Colonic mucosa (tissue), 4 donors: ENCODE data around the gene DUS2. TPM values are rescaled to one million over a fixed set of nuclear protein-coding genes. Genes with fewer than 3 reads are reported as not detected.

Experiments
- DNase-seq: peaks from one replicate; pipeline ENCODE4 v3.0.0-alpha.2; 2020
- H3K27ac ChIP-seq: fragments of 200-600 bp; one replicate; pipeline ENCODE4 v1.8.0; 2021
- H3K27me3 ChIP-seq: fragments of 200-600 bp; one replicate; pipeline ENCODE4 v1.8.0; 2021
- H3K36me3 ChIP-seq: fragments of 200-600 bp; one replicate; pipeline ENCODE4 v1.8.0; 2021
- H3K4me1 ChIP-seq: fragments of 200-600 bp; one replicate; pipeline ENCODE4 v1.8.0; 2021; ENCODE audit warnings: mild to moderate bottlenecking
- H3K4me3 ChIP-seq: fragments of 200-600 bp; one replicate; pipeline ENCODE4 v1.8.0; 2021
- H3K9ac ChIP-seq, 2 donors: one replicate each; pipeline ENCODE4 v1.7.0; 2013; ENCODE audit warnings: control low read depth in 2 of 2, low read depth in 2 of 2, low read length in 2 of 2
- H3K9me3 ChIP-seq: fragments of 200-600 bp; one replicate; pipeline ENCODE4 v1.8.0; 2021
- intact Hi-C: fragments of 100-400 bp; cut with DNase I; formaldehyde crosslinking; loops from one replicate; pipeline ENCODE4 v1.14.1; 2022
- total RNA-seq, 2 donors: library from RNA; stranded (reverse); fragmentation: NEBNext Ultra II Directional in 1 of 2; extraction: Animal tissue kit (Norgen Biotek cat#: 25700) in 1 of 2; gene quantifications; one replicate each; pipeline ENCODE4 v1.2.1, GENCODE V29; 2021
- TF ChIP-seq, protein P1 (sequence below): fragments of 200-600 bp; IDR thresholded peaks from one replicate; pipeline ENCODE4 v1.8.0; 2022; ENCODE audit warnings: antibody characterized with exemption, mild to moderate bottlenecking
- donor health status: healthy.
- donor health status: DM: no; HTN: no; CAD: no.
- donor health status: DM: no; HTN: no; CAD: no.

DUS2 gene
- total RNA-seq, 2 donors from 2014 or later: 13.1 to 24.6 TPM

DNA sequence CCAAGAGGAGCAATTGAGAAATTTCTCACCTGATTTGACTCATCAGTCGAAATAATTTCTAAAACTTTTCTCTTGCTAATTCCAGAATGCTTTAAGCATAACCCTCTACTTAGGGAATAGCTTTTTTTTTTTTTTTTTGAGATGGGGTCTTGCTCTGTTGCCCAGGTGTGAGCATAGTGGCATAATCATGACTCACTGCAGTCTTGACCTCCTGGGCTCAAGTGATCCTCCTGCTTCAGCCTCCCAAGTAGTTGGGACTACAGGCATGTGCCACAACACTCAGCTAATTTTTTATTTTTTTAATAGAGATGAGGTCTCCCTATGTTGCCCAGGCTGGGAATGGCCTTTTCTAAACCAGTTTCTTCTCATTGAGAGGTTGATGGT lies 48.4 kb downstream of the DUS2 start:
- DNase-seq: no peak
- TF ChIP-seq, protein P1, sequence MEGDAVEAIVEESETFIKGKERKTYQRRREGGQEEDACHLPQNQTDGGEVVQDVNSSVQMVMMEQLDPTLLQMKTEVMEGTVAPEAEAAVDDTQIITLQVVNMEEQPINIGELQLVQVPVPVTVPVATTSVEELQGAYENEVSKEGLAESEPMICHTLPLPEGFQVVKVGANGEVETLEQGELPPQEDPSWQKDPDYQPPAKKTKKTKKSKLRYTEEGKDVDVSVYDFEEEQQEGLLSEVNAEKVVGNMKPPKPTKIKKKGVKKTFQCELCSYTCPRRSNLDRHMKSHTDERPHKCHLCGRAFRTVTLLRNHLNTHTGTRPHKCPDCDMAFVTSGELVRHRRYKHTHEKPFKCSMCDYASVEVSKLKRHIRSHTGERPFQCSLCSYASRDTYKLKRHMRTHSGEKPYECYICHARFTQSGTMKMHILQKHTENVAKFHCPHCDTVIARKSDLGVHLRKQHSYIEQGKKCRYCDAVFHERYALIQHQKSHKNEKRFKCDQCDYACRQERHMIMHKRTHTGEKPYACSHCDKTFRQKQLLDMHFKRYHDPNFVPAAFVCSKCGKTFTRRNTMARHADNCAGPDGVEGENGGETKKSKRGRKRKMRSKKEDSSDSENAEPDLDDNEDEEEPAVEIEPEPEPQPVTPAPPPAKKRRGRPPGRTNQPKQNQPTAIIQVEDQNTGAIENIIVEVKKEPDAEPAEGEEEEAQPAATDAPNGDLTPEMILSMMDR: no peak
- Histone ChIP-seq H3K4me3 (no peak overlapping the region), H3K36me3 (no peaks in the 10 kb centered on the region), H3K27me3 (no peaks in the 10 kb centered on the region), H3K9ac (no peak overlapping the region), H3K4me1 (peaks cover 8% of the 10 kb centered on the region), H3K27ac (no peak overlapping the region), H3K9me3 (no peaks in the 10 kb centered on the region)
- intact Hi-C loops: no loop called here

DNA sequence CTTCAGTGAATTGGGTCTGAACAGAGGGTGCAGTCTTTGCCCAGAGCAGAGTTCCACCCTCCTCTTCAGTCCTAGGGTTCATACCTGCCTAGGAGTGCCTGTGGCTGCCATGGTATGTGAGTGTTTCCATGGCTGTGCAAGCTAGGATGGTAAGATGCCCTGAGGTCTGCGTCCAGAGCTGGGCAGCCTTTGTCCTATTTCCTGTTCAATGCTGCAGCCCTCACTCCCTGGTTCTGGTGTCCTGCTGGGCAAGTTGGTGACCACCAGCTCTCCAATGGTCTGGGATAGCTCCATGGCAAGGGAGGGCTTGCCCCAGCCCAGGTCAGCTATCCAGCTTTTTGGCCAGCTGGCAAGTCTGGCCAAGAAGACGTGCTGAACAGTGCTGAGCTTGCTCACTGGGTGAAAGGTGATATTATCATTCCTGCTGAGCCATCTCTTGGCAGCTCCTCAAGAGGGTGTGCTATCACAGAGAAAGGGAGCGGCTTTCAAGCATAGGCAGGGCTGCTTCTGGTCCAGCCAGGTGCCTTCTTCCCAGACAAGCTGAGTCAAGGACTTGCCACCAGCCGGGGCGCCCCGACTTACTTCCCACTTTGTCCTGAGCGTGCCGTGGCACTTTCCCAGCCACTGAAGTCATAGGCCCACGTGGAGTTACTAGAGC lies 49.1 kb downstream of the DUS2 start:
- no peak overlapping the region for H3K9ac ChIP-seq
- no peaks in the 10 kb centered on the region for H3K36me3 ChIP-seq
- H3K27ac ChIP-seq: no peak overlapping the region
- H3K9me3 ChIP-seq: no peaks in the 10 kb centered on the region
- intact Hi-C loops: no loop called here
- no peak overlapping the region for H3K4me3 ChIP-seq
- DNase-seq: peak; percentile 59
- no peaks in the 10 kb centered on the region for H3K27me3 ChIP-seq
- TF ChIP-seq, protein P1: no peak
- H3K4me1 ChIP-seq: peaks cover 8% of the 10 kb centered on the region

DNA sequence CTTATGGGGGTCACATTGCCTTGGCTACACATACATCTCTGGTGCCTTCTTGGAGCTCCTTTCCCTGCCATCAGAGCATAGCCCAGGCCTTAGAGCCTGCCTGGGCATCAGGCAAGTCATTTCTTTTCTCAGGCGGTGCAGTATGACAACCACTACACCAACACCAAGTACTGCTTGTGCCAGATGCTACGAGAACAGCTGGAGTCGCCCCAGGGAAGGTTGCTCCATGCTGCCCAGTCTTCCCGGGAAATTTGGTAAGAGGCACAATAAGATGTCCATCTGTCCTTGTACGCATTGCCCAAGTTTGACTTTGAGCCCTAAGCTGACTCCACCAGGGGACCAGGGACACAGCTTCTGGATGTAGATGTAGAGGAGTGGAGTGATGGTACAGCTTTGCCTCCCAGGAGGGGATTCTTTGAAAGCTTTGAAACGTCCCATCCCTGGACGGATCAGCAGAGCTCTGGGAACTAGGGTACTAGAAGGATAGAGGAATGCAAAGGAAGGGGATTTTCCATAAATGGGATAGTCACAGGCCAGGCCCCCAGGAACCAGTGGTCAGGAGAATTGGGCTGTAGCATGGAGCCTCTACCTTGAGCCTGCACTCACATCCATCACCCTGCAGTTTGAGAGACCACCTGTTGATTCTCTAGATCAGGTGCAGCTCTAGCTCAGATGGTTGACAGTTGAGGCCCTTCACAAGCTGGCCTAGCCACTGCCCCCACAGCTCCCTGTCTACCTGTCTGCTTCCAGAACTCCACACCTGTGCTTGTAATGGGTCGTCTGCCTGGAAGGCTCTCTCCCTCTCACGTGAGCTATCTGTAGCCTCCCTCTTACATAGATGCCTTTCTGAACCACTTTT lies 51.0 kb downstream of the DUS2 start:
- Histone ChIP-seq H3K27ac (no peak overlapping the region), H3K9ac (no peak overlapping the region), H3K4me3 (no peak overlapping the region), H3K9me3 (no peaks in the 10 kb centered on the region), H3K4me1 (peaks cover 3% of the 10 kb centered on the region), H3K36me3 (no peaks in the 10 kb centered on the region), H3K27me3 (no peaks in the 10 kb centered on the region)
- intact Hi-C loops: no loop called here
- TF ChIP-seq, protein P1: no peak
- DNase-seq: no peak

DNA sequence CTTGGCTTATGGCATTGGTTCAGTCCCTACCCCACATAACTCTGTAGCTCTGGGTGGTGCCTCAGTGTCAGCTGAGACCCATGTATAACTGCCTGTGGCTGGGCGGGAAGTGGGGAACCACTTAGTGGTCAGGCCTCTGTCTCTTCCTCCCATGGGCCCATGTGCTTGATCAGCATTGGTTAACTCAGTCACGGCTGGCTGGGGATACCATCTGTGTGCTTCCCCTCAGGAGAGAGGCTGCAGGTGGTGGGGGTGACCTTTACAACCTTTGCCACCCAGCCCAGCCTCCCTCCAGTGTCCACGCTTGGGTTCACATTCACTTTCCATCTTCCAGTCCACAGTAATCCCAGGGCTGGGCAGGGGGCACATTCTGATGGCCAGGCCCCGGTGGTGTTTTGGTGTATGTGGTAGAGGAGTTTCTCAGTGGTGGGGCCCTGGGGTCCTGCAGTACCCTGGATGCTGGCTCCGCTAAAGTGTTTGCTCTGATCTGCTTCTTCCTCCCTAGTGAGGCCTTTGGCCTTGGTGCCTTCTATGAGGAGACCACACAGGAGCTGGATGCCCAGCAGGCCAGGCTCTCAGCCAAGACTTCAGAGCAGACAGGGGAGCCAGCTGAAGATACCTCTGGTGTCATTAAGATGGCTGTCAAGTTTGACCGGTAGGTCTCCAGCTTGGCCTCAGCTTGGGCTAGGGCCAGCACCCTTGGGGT lies 51.9 kb downstream of the DUS2 start:
- H3K9ac ChIP-seq: no peak overlapping the region
- no peaks in the 10 kb centered on the region for H3K27me3 ChIP-seq
- H3K4me1 ChIP-seq: peaks cover 2% of the 10 kb centered on the region
- H3K36me3 ChIP-seq: no peaks in the 10 kb centered on the region
- no peak for DNase-seq
- TF ChIP-seq, protein P1: no peak
- no peaks in the 10 kb centered on the region for H3K9me3 ChIP-seq
- no peak overlapping the region for H3K27ac ChIP-seq
- no peak overlapping the region for H3K4me3 ChIP-seq
- intact Hi-C loops: no loop called here

DNA sequence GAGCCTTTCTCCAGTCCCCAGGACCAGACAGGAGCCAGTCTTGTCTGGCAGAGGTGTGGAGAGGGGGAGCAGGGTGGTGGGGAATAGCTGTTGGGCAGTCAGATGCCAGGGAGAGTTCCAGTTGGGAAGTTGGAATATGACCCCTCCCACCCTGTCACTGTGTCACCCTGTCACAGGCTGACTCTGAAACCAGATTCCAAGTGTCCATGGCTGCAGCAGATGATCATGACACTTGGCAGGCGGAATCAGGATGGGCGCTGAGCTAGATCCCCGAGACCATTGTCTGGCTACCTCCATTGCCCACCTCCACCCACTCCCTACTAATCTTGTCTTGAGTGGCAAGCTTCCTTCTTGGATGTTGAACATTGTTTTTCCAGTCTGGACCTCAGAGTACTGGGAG lies 52.9 kb downstream of the DUS2 start:
- H3K27ac ChIP-seq: no peak overlapping the region
- H3K4me1 ChIP-seq: peaks cover 11% of the 10 kb centered on the region
- no peaks in the 10 kb centered on the region for H3K27me3 ChIP-seq
- no peak for DNase-seq
- TF ChIP-seq, protein P1: no peak
- H3K4me3 ChIP-seq: no peak overlapping the region
- H3K9me3 ChIP-seq: no peaks in the 10 kb centered on the region
- no peaks in the 10 kb centered on the region for H3K36me3 ChIP-seq
- no peak overlapping the region for H3K9ac ChIP-seq
- intact Hi-C loops: no loop called here
